Measurements from ENCODE around the gene LRBA. TPM values are rescaled to one million over a fixed set of nuclear protein-coding genes. Genes with fewer than 3 reads are reported as not detected.

The LRBA gene
- total RNA-seq, 1 experiment from 2014 or later: 55.3 TPM

GRCh38 chr4:150286656-150287055, 728.4 kb downstream of the LRBA start:
- Histone ChIP-seq H2AK5ac (ENCODE audit: insufficient read length, low read length) (no peak overlapping the region), H3K79me1 (ENCODE audit: insufficient read depth, low read depth, low read length, poor library complexity, severe bottlenecking) (no peaks in the 10 kb centered on the region), H2BK20ac (ENCODE audit: low read depth, low read length, poor library complexity, severe bottlenecking) (no peak overlapping the region), H4K20me1 (ENCODE audit: control insufficient read depth, insufficient read depth, insufficient read length) (no peaks in the 10 kb centered on the region), H4K91ac (ENCODE audit: insufficient read length, low read depth, low read length) (no peak overlapping the region), H3K9me3 (ENCODE audit: control insufficient read depth, low read depth, low read length) (no peaks in the 10 kb centered on the region), H3T11ph (ENCODE audit: low read length) (no peak overlapping the region), H3K27me3 (ENCODE audit: insufficient read depth, low read length) (no peaks in the 10 kb centered on the region), H4K8ac (replicated peaks; ENCODE audit: insufficient read length, low read depth, low read length) (no peak overlapping the region), H2BK120ac (ENCODE audit: low read depth, low read length, poor library complexity, severe bottlenecking) (no peak overlapping the region), H3K18ac (ENCODE audit: insufficient read length, low read depth, low read length) (no peak overlapping the region), H3K4me2 (ENCODE audit: insufficient read depth, insufficient read length, low read length) (no peak overlapping the region), H3K27ac (ENCODE audit: insufficient read length, low read depth, low read length) (no peak overlapping the region), H3K14ac (ENCODE audit: insufficient read depth, low read length) (no peak overlapping the region), H4K5ac (ENCODE audit: insufficient read length, low read depth, low read length) (no peak overlapping the region), H2BK12ac (ENCODE audit: insufficient read length, low read depth, low read length) (no peak overlapping the region), H3K23me2 (ENCODE audit: insufficient read length, low read depth, low read length, poor library complexity, severe bottlenecking) (no peaks in the 10 kb centered on the region), H3K79me2 (ENCODE audit: insufficient read depth, low read length) (no peaks in the 10 kb centered on the region), H3K4ac (ENCODE audit: low read depth, low read length) (no peak overlapping the region), H3K23ac (ENCODE audit: insufficient read length, low read depth, low read length) (no peak overlapping the region), H2BK15ac (ENCODE audit: low read depth, low read length) (no peak overlapping the region), H2BK5ac (ENCODE audit: insufficient read length, low read length) (no peak overlapping the region), H3K56ac (ENCODE audit: insufficient read length, low read depth, low read length) (no peak overlapping the region), H2AFZ (ENCODE audit: low read length) (no peak overlapping the region), H3K9ac (ENCODE audit: extremely low read depth, insufficient read length, low read length) (no peak overlapping the region), H3K4me1 (ENCODE audit: insufficient read depth, low read length) (no peaks in the 10 kb centered on the region)
- Mint-ChIP-seq H3K9me3 (no peaks in the 10 kb centered on the region), H3K27ac (no peak overlapping the region), H3K27me3 (ENCODE audit: low read depth) (no peaks in the 10 kb centered on the region), H3K36me3 (ENCODE audit: insufficient read depth in 1 of 3, low read depth in 3 of 3) (peaks cover 0 to 6% (median 3%) of the 10 kb centered on the region in 3 experiments; a peak in 4 of 7 replicates), H3K4me1 (peaks cover 0 to 3% of the 10 kb centered on the region in 2 experiments; a peak in 1 of 4 replicates), H3K4me3 (no peak overlapping the region)
- TF ChIP-seq, protein P1, sequence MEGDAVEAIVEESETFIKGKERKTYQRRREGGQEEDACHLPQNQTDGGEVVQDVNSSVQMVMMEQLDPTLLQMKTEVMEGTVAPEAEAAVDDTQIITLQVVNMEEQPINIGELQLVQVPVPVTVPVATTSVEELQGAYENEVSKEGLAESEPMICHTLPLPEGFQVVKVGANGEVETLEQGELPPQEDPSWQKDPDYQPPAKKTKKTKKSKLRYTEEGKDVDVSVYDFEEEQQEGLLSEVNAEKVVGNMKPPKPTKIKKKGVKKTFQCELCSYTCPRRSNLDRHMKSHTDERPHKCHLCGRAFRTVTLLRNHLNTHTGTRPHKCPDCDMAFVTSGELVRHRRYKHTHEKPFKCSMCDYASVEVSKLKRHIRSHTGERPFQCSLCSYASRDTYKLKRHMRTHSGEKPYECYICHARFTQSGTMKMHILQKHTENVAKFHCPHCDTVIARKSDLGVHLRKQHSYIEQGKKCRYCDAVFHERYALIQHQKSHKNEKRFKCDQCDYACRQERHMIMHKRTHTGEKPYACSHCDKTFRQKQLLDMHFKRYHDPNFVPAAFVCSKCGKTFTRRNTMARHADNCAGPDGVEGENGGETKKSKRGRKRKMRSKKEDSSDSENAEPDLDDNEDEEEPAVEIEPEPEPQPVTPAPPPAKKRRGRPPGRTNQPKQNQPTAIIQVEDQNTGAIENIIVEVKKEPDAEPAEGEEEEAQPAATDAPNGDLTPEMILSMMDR (conservative IDR thresholded peaks at IDR 0.05): no peak
- WGBS (ENCODE audit: extremely low coverage, insufficient read length, low lambda C conversion rate): no CpG with 5 or more reads among the region's 6 CpGs
- no peak for DNase-seq
